ENCODE measurements around the gene NDRG3. TPM values are rescaled to one million over a fixed set of nuclear protein-coding genes. Genes with fewer than 3 reads are reported as not detected.

The NDRG3 gene
- total and polyA plus RNA-seq, 4 experiments from 2014 or later: 36.1 to 73.4 (median 44.7) TPM

DNA sequence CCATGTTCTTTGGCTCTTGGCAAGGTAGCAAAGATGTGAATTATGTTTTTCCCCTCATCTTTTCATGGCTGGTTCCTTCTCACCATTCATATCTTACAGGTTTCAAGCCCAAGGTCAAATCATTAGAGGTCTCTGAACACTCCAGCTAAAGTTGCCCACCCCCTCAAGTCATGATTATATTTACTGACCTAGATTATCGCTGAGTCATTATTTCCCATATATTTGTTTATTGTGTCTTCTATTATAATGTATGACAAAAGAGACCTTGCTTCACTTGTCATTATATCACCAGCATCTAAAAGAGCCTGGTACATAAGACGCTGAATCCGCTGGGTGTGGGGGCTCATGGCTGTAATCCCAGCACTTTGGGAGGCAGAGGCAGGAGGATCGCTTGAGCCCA lies 15.2 kb upstream of the NDRG3 start:
- peaks cover 0 to 5% (median 3%) of the 10 kb centered on the region in 4 donors for H3K4me1 Mint-ChIP-seq
- peak overlapping the region in 2 of 7 donors; percentile 57 to 81 for H3K27ac Mint-ChIP-seq
- H3K9me3 Mint-ChIP-seq: no peaks in the 10 kb centered on the region
- intact Hi-C loops (cut with micrococcal nuclease): no loop called here
- no peak overlapping the region for H3K4me3 Mint-ChIP-seq
- Histone ChIP-seq H3K4me1 (ENCODE audit: insufficient read depth, low read length) (no peaks in the 10 kb centered on the region), H3K4me3 (ENCODE audit: low read length in 2 of 2) (no peak overlapping the region), H3K9me3 (ENCODE audit: control insufficient read depth in 1 of 2, low read length in 2 of 2) (no peaks in the 10 kb centered on the region), H3K27me3 (ENCODE audit: insufficient read depth, low read length) (no peaks in the 10 kb centered on the region), H3K27ac (ENCODE audit: low read depth, low read length) (no peak overlapping the region), H3K36me3 (ENCODE audit: insufficient read depth, low read length) (no peaks in the 10 kb centered on the region)
- ChIA-PET CTCF (ENCODE audit: partially characterized antibody) (no interaction called here), POLR2A (ENCODE audit: partially characterized antibody) (no interaction called here)
- H3K27me3 Mint-ChIP-seq: no peaks in the 10 kb centered on the region
- DNase-seq: no peak
- peaks cover 11% of the 10 kb centered on the region in 2 donors for H3K36me3 Mint-ChIP-seq

DNA sequence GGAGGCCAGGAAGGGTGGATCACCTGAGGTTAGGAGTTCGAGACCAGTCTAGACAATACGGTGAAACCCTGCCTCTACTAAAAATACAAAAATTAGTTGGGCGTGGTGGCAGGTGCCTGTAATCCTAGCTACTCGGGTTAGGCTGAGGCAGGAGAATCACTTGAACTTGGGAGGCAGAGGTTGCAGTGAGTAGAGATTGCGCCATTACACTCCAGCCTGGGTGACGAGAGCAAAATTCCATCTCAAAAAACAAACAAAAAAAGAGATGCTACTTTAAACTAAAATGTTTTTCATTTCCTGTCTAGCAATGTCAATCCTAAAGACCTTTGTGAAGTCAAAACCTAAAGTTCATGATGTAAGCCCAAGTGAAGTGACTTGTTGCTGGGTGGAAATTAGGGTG lies 14.8 kb upstream of the NDRG3 start:
- H3K27ac Mint-ChIP-seq: no peak overlapping the region
- H3K9me3 Mint-ChIP-seq: no peaks in the 10 kb centered on the region
- intact Hi-C loops (cut with micrococcal nuclease): no loop called here

DNA sequence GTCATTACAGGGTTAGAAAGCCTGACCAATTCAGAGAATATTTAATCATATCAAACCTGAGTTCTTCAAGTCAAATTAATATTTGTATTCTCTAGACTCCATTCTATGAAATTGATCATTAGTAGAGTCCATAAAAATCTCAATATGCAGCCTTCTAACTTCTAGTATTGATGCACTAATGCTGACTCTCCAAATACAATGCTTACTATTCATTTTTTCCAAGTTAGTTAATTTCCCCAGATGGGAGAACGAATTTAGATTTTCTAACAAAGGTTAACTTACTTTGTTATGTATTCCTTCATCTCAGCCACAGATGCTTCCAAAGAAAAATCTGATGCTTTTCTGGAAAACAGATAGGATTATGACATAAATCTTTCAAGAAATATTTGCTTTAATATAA lies 12.4 kb upstream of the NDRG3 start:
- H3K27ac ChIP-seq (ENCODE audit: low read depth, low read length): no peak overlapping the region
- H3K36me3 ChIP-seq (ENCODE audit: insufficient read depth, low read length): peaks cover 3% of the 10 kb centered on the region
- H3K27me3 Mint-ChIP-seq: no peaks in the 10 kb centered on the region
- H3K4me1 ChIP-seq (ENCODE audit: insufficient read depth, low read length): no peaks in the 10 kb centered on the region
- H3K4me3 ChIP-seq (ENCODE audit: low read length in 2 of 2): no peak overlapping the region
- peaks cover 0 to 5% (median 3%) of the 10 kb centered on the region in 4 donors for H3K4me1 Mint-ChIP-seq
- ChIA-PET CTCF (ENCODE audit: partially characterized antibody) (interaction anchor here (0.7 to 5.4 kb wide), 4 partner anchors 11 to 555 kb away, joined by 3 to 62 read pairs (median 4); partner anchors contain the start of gene SLA2), POLR2A (ENCODE audit: partially characterized antibody) (no interaction called here)
- intact Hi-C loops (cut with micrococcal nuclease): no loop called here
- H3K9me3 Mint-ChIP-seq: no peaks in the 10 kb centered on the region
- peaks cover 11 to 26% of the 10 kb centered on the region in 2 donors for H3K36me3 Mint-ChIP-seq
- H3K9me3 ChIP-seq (ENCODE audit: control insufficient read depth in 1 of 2, low read length in 2 of 2): no peaks in the 10 kb centered on the region
- no peak for DNase-seq
- H3K27me3 ChIP-seq (ENCODE audit: insufficient read depth, low read length): no peaks in the 10 kb centered on the region
- no peak overlapping the region for H3K4me3 Mint-ChIP-seq
- H3K27ac Mint-ChIP-seq: peak overlapping the region in 1 of 7 donors; percentile 12

More for the DNA sequence above, 14.8 kb upstream of the NDRG3 start:
- Histone ChIP-seq H3K4me1 (ENCODE audit: insufficient read depth, low read length) (no peaks in the 10 kb centered on the region), H3K27ac (ENCODE audit: low read depth, low read length) (no peak overlapping the region), H3K9me3 (ENCODE audit: control insufficient read depth in 1 of 2, low read length in 2 of 2) (no peaks in the 10 kb centered on the region), H3K4me3 (ENCODE audit: low read length in 2 of 2) (no peak overlapping the region), H3K27me3 (ENCODE audit: insufficient read depth, low read length) (no peaks in the 10 kb centered on the region), H3K36me3 (ENCODE audit: insufficient read depth, low read length) (no peaks in the 10 kb centered on the region)
- CTCF ChIA-PET (ENCODE audit: partially characterized antibody): no interaction called here
- Mint-ChIP-seq H3K36me3 (peaks cover 11 to 12% of the 10 kb centered on the region in 2 donors), H3K4me3 (no peak overlapping the region), H3K4me1 (peaks cover 0 to 5% (median 3%) of the 10 kb centered on the region in 4 donors), H3K27me3 (no peaks in the 10 kb centered on the region)
- DNase-seq: no peak
- POLR2A ChIA-PET (ENCODE audit: partially characterized antibody): no interaction called here

DNA sequence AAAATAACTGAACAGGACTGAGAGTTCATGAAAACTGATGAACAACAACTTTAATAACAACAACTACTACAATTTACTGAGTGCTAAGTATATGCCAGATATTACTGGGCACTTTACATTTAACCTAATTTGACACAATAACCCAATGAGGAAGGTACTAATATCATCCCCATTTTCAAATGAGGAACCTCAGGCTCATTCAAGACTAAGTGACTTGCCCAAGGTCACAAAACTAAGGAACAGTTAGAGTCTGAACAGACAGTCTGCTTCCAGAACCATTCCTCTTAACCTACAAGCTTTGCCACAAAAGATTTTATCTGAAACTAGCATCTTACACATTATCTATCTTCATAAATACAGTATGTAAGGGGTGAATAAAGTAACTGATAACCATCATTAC lies 10.6 kb upstream of the NDRG3 start:
- CTCF ChIA-PET (ENCODE audit: partially characterized antibody): interaction anchor here (1.7 to 5.4 kb wide), 9 partner anchors 12 to 554 kb away, joined by 4 to 62 read pairs (median 14); partner anchors contain the start of gene NDRG3
- peaks cover 11% of the 10 kb centered on the region for H3K36me3 ChIP-seq (ENCODE audit: insufficient read depth, low read length)
- no peak overlapping the region for H3K27ac ChIP-seq (ENCODE audit: low read depth, low read length)
- no peak overlapping the region for H3K4me3 ChIP-seq (ENCODE audit: low read length in 2 of 2)
- no peaks in the 10 kb centered on the region for H3K27me3 Mint-ChIP-seq
- H3K27ac Mint-ChIP-seq: no peak overlapping the region
- no peaks in the 10 kb centered on the region for H3K9me3 ChIP-seq (ENCODE audit: control insufficient read depth in 1 of 2, low read length in 2 of 2)
- H3K27me3 ChIP-seq (ENCODE audit: insufficient read depth, low read length): no peaks in the 10 kb centered on the region
- H3K4me3 Mint-ChIP-seq: no peak overlapping the region
- no peaks in the 10 kb centered on the region for H3K9me3 Mint-ChIP-seq
- no peak for DNase-seq
- intact Hi-C loops (cut with micrococcal nuclease): no loop called here
- POLR2A ChIA-PET (ENCODE audit: partially characterized antibody): no interaction called here
- peaks cover 0 to 5% (median 3%) of the 10 kb centered on the region in 4 donors for H3K4me1 Mint-ChIP-seq
- H3K4me1 ChIP-seq (ENCODE audit: insufficient read depth, low read length): no peaks in the 10 kb centered on the region
- peaks cover 11 to 33% of the 10 kb centered on the region in 2 donors for H3K36me3 Mint-ChIP-seq

DNA sequence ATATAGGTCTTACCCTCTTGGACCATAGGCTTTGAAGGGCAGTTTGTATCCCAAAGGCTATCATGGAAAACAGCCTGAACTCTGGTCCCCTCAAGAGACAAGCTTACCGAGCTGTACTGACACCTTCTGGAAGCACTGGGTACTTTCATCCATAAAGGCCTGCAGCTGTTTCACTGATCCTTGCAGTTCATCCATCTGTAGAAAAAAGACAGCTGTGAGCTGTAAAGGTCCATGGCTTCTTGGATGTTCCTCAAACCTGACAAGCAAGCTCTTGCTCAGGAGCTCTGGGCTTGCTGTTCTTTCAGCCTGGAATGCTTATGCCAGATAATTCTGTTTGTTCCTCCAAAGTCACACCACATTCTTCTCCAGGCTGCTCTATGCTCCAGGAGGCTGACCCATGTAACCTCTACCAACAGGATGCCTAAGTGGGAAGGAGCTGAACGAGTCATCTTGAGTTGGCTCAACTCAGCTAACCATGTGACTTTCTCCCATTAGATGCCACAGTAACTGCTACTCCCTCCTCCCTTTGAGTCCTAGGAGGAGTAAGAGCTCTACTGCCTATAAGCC lies 8.8 kb upstream of the NDRG3 start:
- Histone ChIP-seq H3K36me3 (ENCODE audit: insufficient read depth, low read length) (peaks cover 11% of the 10 kb centered on the region), H3K9me3 (ENCODE audit: control insufficient read depth in 1 of 2, low read length in 2 of 2) (no peaks in the 10 kb centered on the region), H3K4me1 (ENCODE audit: insufficient read depth, low read length) (no peaks in the 10 kb centered on the region), H3K4me3 (ENCODE audit: low read length in 2 of 2) (no peak overlapping the region), H3K27ac (ENCODE audit: low read depth, low read length) (no peak overlapping the region), H3K27me3 (ENCODE audit: insufficient read depth, low read length) (no peaks in the 10 kb centered on the region)
- Mint-ChIP-seq H3K36me3 (peaks cover 6 to 33% of the 10 kb centered on the region in 2 donors), H3K27ac (peak overlapping the region in 3 of 7 donors; percentile 13 to 55 (median 47)), H3K4me1 (peaks cover 0 to 5% (median 3%) of the 10 kb centered on the region in 4 donors), H3K4me3 (no peak overlapping the region), H3K27me3 (no peaks in the 10 kb centered on the region), H3K9me3 (no peaks in the 10 kb centered on the region)
- POLR2A ChIA-PET (ENCODE audit: partially characterized antibody): interaction anchor here (0.5 to 2.0 kb wide), 7 partner anchors 8 to 194 kb away, joined by 3 to 9 read pairs (median 4); partner anchors contain the start of gene RAB5IF
- intact Hi-C loops (cut with micrococcal nuclease): loop anchor here (1.0 kb wide), 3 partner anchors 37 to 198 kb away; no protein-coding TSS in a partner anchor
- CTCF ChIA-PET (ENCODE audit: partially characterized antibody): interaction anchor here (0.6 to 5.4 kb wide), 40 partner anchors 8 to 553 kb away, joined by 3 to 62 read pairs (median 5); partner anchors contain the start of genes DSN1, NDRG3, RAB5IF and SLA2
- peak; percentile 46 to 50 (median 48) for DNase-seq

DNA sequence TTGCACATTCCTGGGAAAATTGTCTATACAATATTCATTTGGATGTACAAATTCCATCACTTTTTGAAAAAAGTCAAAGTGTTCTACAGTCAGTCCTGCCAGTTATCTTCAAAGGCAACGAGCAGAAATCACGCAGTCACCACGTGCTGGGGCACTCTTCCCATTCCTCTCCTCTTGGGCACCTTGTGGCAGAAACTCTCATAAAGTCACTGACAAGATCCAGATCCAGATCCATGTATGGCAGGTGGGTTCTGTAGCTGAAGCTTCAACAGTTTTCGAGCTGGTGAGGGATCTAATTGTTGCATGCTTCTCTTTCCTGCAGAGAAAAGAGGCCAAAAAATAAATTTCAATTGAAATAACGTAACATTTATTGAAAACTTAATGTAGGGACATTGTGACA lies 6.7 kb upstream of the NDRG3 start:
- H3K27me3 ChIP-seq (ENCODE audit: insufficient read depth, low read length): no peaks in the 10 kb centered on the region
- peaks cover 11% of the 10 kb centered on the region for H3K36me3 ChIP-seq (ENCODE audit: insufficient read depth, low read length)
- H3K36me3 Mint-ChIP-seq: peaks cover 3 to 30% of the 10 kb centered on the region in 2 donors
- ChIA-PET CTCF (ENCODE audit: partially characterized antibody) (interaction anchor here (1.7 to 4.7 kb wide), 2 partner anchors 21 to 32 kb away, joined by 4 to 55 read pairs; partner anchors contain the start of gene DSN1), POLR2A (ENCODE audit: partially characterized antibody) (interaction anchor here (1.0 kb wide), 1 partner anchor 18 kb away, joined by 3 read pairs; no protein-coding TSS in a partner anchor)
- H3K4me1 ChIP-seq (ENCODE audit: insufficient read depth, low read length): no peaks in the 10 kb centered on the region
- no peak overlapping the region for H3K4me3 ChIP-seq (ENCODE audit: low read length in 2 of 2)
- no peaks in the 10 kb centered on the region for H3K27me3 Mint-ChIP-seq
- peaks cover 0 to 2% (median 2%) of the 10 kb centered on the region in 4 donors for H3K4me1 Mint-ChIP-seq
- no peak for DNase-seq
- no peaks in the 10 kb centered on the region for H3K9me3 Mint-ChIP-seq
- H3K9me3 ChIP-seq (ENCODE audit: control insufficient read depth in 1 of 2, low read length in 2 of 2): no peaks in the 10 kb centered on the region
- no peak overlapping the region for H3K27ac Mint-ChIP-seq
- H3K4me3 Mint-ChIP-seq: peak overlapping the region in 1 of 8 donors; percentile 6
- intact Hi-C loops (cut with micrococcal nuclease): no loop called here
- H3K27ac ChIP-seq (ENCODE audit: low read depth, low read length): no peak overlapping the region

DNA sequence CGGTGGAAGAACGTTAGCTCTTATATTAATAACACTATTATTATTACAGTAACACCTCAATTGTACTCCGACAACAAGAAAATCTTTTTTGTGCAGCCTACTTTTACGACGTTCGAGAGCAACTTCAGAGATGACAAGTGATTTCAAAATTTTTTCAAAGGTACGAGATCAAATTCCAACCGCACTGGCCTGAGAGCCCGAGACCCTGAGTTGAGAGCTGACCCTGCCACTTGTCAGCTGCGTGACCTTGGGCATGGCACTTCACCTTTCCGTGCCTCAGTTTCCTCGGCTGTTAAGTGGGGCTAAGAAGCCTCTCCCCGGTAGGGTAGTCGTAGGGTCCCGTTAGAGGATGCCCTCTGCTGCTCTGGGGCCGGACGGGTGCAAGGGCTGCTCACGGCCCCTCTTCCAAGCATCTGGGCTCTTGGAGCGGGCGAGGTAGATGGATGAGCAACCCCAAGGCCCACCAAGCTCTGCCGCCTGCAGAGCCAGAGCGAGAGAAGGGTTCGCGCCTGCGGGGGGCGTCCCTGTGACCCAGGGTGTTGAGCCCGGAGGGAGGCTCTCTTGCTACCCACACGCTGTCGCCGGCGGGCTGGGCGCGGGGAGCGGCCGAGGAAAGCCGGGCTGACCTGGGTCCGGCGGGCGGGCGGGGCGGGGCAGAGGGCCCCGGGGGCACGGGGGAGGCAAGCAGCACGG lies 510 bp downstream of the NDRG3 start:
- Histone ChIP-seq H3K4me3 (ENCODE audit: low read length in 2 of 2) (peak overlapping the region; percentile 66 to 79), H3K9me3 (ENCODE audit: control insufficient read depth in 1 of 2, low read length in 2 of 2) (no peaks in the 10 kb centered on the region), H3K36me3 (ENCODE audit: insufficient read depth, low read length) (no peaks in the 10 kb centered on the region), H3K27ac (ENCODE audit: low read depth, low read length) (peak overlapping the region; percentile 44), H3K27me3 (ENCODE audit: insufficient read depth, low read length) (no peaks in the 10 kb centered on the region), H3K4me1 (ENCODE audit: insufficient read depth, low read length) (peaks cover 21% of the 10 kb centered on the region)
- Mint-ChIP-seq H3K36me3 (peaks cover 0 to 5% of the 10 kb centered on the region in 2 donors), H3K27me3 (no peaks in the 10 kb centered on the region), H3K4me3 (peak overlapping the region; percentile 88 to 95 (median 91)), H3K27ac (peak overlapping the region; percentile 82 to 93 (median 91)), H3K9me3 (no peaks in the 10 kb centered on the region), H3K4me1 (peaks cover 22 to 44% (median 24%) of the 10 kb centered on the region in 4 donors)
- ChIA-PET POLR2A (ENCODE audit: partially characterized antibody) (interaction anchor here (0.6 to 4.9 kb wide), 10 partner anchors 11 to 509 kb away, joined by 3 to 78 read pairs (median 4); partner anchors contain the start of genes AAR2, DSN1, RAB5IF and SLA2), CTCF (ENCODE audit: partially characterized antibody) (interaction anchor here (0.8 to 5.3 kb wide), 11 partner anchors 9 to 791 kb away, joined by 3 to 28 read pairs (median 4); partner anchors contain the start of genes SCAND1 and TGIF2)
- DNase-seq: no peak
- intact Hi-C loops (cut with micrococcal nuclease): loop anchor here (5.0 kb wide), 1 partner anchor 98 kb away; the partner anchor contains the start of gene SLA2
